NCI-H128 (cell line): ENCODE measurements around the gene LRP10.

Experiments used
- DNase-seq: peaks from one replicate; lab custom pipeline; 2025; ENCODE audit not compliant: unreplicated experiment; lab: John Stamatoyannopoulos, UW

Gene LRP10

DNA sequence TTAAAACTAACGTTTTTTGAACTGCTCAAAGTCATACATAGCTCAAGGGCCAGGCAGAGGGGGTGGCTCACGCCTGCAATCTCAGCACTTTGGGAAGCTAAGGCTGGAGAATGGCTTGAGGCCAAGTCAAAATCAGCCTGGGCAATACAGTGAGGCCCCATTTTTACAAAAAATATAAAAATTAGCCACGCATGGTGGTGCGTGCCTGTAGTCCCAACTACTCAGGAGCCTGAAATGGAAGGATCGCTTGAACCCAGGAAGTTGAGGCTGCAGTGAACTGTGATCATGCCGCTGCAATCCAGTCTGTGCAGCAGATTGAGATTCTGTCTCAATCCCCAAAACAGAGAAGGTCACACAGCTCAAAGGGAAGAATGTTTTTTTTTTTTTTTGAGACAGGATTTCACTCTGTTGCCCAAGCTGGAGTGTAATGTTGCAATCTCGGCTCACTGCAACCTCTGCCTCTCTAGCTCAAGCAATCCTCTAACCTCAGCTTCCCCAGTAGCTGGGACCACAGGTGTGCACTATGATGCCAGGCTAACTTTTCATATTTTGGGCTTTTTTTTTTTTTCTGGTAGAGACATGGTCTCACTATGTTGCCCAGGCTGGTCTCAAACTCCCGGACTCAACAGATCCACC lies 44.5 kb downstream of the LRP10 start:
- DNase-seq, result no peak

- DNase-seq, result peak; percentile 100
Observed at GRCh38 chr14:22918804-22919600, 47.5 kb downstream of the LRP10 start, which contains the start of gene RBM23. Gene RBM23 (minus strand): TSS chr14:22919149.

GRCh38 chr14:22919601-22919921 lies 48.0 kb downstream of the LRP10 start:
- no peak for DNase-seq

DNA sequence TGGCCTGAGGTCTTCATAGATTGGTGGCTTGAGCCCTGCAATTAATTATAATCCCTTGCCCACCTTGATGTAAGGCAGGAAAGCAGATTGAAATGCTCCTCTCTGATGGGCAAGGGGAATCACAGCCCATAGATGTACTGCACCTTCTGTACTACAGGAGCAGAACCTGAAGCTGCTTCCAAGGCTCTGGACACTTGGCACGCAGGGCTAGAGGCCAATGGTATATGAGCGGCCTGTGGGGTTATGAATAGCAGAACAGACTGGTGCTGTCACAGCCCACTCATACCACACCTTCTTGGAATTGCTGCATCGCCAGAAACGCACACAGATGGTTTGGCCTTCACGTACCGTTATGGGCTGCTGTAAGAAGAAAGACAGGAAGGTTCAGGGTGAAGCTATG lies 49.2 kb downstream of the LRP10 start:
- no peak for DNase-seq

DNA sequence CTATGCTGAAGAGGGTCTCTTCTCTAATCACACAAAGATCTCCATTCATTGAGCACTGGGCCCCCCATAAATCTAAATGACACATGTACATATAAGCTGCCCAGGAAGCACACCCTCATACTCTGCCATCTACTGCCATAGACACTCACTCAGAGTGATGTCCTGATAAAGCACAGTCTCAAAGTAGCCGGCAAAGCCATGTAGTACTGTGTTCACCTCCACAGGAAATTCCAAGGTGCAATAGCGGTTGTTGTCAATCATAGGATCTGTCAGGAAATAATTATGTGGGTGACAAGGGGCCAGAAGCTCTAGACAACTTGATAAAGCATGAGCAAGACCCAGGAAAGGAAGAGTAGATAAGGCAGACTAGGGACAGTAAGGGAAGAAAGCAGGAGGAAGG lies 50.8 kb downstream of the LRP10 start:
- DNase-seq, result no peak

GRCh38 chr14:22923746-22924145 lies 52.2 kb downstream of the LRP10 start:
- DNase-seq, result no peak

GRCh38 chr14:22925513-22925912 lies 54.0 kb downstream of the LRP10 start:
- no peak for DNase-seq

GRCh38 chr14:22926316-22926715 lies 54.8 kb downstream of the LRP10 start:
- no peak for DNase-seq

- no peak for DNase-seq
Observed at GRCh38 chr14:22928237-22929103, 56.9 kb downstream of the LRP10 start.

GRCh38 chr14:22929104-22929960 lies 57.8 kb downstream of the LRP10 start, which contains the start of gene PRMT5:
Gene PRMT5 (minus strand): TSS chr14:22929376. CDS start chr14:22929361, 15 bp downstream.
- peak; percentile 99 for DNase-seq

- DNase-seq, result no peak
Observed at GRCh38 chr14:22929961-22930364, 58.4 kb downstream of the LRP10 start.
